SH-SY5Y (cell line): Measurements from ENCODE around the gene ZFR2.

Experiments
- GATA2 ChIP-seq: IDR thresholded peaks from 2 replicates; pipeline ENCODE4 v1.6.1; 2011; ENCODE audit warnings: mild to moderate bottlenecking, low read depth, low read length
- GATA3 ChIP-seq: IDR thresholded peaks from 2 replicates; pipeline ENCODE4 v1.6.1; 2011; ENCODE audit warnings: low read depth, mild to moderate bottlenecking, low read length, moderate library complexity

GRCh38 chr19:3817761-3818160, 51.1 kb downstream of the ZFR2 start:
- TF ChIP-seq GATA2 = no peak
- no peak for TF ChIP-seq GATA3
